Measurements from ENCODE around the gene PDE4B. TPM values are rescaled to one million over a fixed set of nuclear protein-coding genes. Genes with fewer than 3 reads are reported as not detected.

The PDE4B gene
- total RNA-seq, 4 donors from 2014 or later: 3.7 to 16.6 (median 5.1) TPM

DNA sequence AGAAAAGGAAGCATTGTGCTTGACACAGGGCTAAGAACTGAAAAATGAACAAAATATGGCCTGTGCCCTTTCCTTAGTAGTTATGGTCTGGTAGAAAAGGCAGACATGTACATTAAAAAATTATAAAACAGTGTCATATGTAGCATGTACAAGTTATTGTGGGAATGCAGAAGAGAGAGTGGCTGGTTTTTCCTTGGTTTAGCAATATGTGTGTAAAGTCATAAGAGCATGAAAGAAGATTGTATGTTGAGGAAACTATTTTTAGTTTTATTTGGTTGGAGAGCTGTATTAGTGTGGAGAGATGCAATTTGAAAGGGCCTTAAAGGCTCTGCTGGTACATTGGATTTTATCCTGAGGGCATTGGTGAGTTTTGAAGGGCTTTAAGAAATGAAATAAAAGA, 145.8 kb downstream of the PDE4B start:
- H3K36me3 ChIP-seq: no peaks in the 10 kb centered on the region
- no peaks in the 10 kb centered on the region for H3K27me3 ChIP-seq
- H3K4me3 ChIP-seq: no peak overlapping the region
- H3K27ac ChIP-seq (replicated peaks in 1 of 4): no peak overlapping the region
- H3K9me3 ChIP-seq: no peaks in the 10 kb centered on the region
- TF ChIP-seq POLR2AphosphoS5 (IDR thresholded peaks at IDR 0.05): no peak
- TF ChIP-seq, protein P1, sequence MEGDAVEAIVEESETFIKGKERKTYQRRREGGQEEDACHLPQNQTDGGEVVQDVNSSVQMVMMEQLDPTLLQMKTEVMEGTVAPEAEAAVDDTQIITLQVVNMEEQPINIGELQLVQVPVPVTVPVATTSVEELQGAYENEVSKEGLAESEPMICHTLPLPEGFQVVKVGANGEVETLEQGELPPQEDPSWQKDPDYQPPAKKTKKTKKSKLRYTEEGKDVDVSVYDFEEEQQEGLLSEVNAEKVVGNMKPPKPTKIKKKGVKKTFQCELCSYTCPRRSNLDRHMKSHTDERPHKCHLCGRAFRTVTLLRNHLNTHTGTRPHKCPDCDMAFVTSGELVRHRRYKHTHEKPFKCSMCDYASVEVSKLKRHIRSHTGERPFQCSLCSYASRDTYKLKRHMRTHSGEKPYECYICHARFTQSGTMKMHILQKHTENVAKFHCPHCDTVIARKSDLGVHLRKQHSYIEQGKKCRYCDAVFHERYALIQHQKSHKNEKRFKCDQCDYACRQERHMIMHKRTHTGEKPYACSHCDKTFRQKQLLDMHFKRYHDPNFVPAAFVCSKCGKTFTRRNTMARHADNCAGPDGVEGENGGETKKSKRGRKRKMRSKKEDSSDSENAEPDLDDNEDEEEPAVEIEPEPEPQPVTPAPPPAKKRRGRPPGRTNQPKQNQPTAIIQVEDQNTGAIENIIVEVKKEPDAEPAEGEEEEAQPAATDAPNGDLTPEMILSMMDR (IDR thresholded peaks at IDR 0.05): no peak
- no peak for TF ChIP-seq EP300 (IDR thresholded peaks at IDR 0.05)
- no peak for TF ChIP-seq POLR2A (IDR thresholded peaks at IDR 0.05; ENCODE audit: low read depth)
- H3K4me1 ChIP-seq: no peaks in the 10 kb centered on the region
- no peak for DNase-seq (ENCODE audit: extremely low spot score)
- intact Hi-C loops (cut with DNase I): no loop called here

DNA sequence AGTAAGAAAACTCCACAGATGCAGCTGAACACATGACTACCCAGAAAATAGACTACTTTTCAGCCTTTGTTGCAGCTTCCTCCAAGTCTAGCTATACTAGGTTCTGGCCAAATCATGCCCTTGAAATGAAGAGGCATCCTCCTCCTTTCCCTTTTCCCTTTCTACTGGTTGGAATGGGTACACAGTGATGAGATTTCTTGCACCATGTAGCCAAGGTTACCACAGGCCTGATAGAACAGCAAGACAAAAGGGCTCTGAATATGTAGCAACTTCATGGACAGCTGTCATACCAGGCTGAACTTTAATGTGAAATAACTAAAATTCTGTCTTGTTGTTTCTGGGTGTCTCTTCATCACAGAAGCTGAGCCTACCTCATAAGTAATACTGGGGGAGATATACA, 146.5 kb downstream of the PDE4B start:
- H3K9me3 ChIP-seq: no peaks in the 10 kb centered on the region
- H3K27ac ChIP-seq (replicated peaks in 1 of 4): no peak overlapping the region
- no peaks in the 10 kb centered on the region for H3K27me3 ChIP-seq
- H3K4me1 ChIP-seq: no peaks in the 10 kb centered on the region
- no peak for DNase-seq (ENCODE audit: extremely low spot score)
- intact Hi-C loops (cut with DNase I): no loop called here
- no peak overlapping the region for H3K4me3 ChIP-seq
- H3K36me3 ChIP-seq: no peaks in the 10 kb centered on the region
- no peak for TF ChIP-seq POLR2A (IDR thresholded peaks at IDR 0.05; ENCODE audit: low read depth)
- no peak for TF ChIP-seq POLR2AphosphoS5 (IDR thresholded peaks at IDR 0.05)
- TF ChIP-seq, protein P1 (IDR thresholded peaks at IDR 0.05): no peak
- TF ChIP-seq EP300 (IDR thresholded peaks at IDR 0.05): no peak

DNA sequence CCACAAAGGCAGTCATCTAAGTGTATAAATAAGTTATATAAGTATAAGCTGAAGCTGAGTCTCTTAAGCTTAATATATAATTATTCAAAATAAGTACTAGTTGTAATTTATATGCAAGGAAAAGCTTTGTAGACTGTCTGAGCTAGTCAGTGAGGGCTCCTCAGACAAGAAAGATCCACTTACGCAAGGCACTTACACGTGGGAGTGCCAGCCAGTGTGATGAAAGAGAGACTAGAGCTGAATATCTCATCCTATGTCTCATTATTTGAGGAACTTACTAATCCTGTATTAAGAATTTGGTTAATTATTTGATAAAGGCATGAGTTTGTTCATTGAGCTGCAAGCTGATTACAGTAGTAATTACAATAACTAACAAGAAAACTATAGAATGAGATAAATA, 146.9 kb downstream of the PDE4B start:
- no peak for DNase-seq (ENCODE audit: extremely low spot score)
- Histone ChIP-seq H3K9me3 (no peaks in the 10 kb centered on the region), H3K27me3 (no peaks in the 10 kb centered on the region), H3K4me1 (no peaks in the 10 kb centered on the region), H3K36me3 (no peaks in the 10 kb centered on the region), H3K4me3 (no peak overlapping the region), H3K27ac (replicated peaks in 1 of 4) (no peak overlapping the region)
- no peak for TF ChIP-seq EP300 (IDR thresholded peaks at IDR 0.05)
- TF ChIP-seq POLR2AphosphoS5 (IDR thresholded peaks at IDR 0.05): no peak
- TF ChIP-seq, protein P1 (IDR thresholded peaks at IDR 0.05): no peak
- TF ChIP-seq POLR2A (IDR thresholded peaks at IDR 0.05; ENCODE audit: low read depth): no peak
- 52% methylated on average over 2 of the region's 2 CpGs for WGBS
- intact Hi-C loops (cut with DNase I): no loop called here

DNA sequence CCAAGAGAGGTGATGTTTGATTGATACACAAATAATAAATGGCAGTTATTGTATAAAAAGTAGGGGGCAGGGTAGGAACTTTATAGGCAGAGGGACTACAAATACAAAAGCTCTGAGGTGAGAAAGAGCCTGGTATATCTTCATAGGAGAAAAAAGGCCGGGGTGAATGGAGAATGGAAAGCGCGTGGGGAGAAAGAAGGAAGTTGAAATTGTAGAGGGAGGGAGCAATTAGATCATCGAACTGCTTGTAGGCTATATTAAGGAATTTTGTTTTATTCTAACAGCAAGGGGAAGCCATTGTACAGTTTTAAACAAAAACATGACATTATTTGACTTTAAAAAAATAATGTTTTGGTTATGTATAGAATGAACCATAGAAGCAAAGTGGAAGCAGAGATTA, 147.4 kb downstream of the PDE4B start:
- H3K36me3 ChIP-seq: no peaks in the 10 kb centered on the region
- no peak overlapping the region for H3K4me3 ChIP-seq
- no peaks in the 10 kb centered on the region for H3K4me1 ChIP-seq
- no peaks in the 10 kb centered on the region for H3K27me3 ChIP-seq
- TF ChIP-seq POLR2AphosphoS5 (IDR thresholded peaks at IDR 0.05) (no peak), EP300 (IDR thresholded peaks at IDR 0.05) (no peak), POLR2A (IDR thresholded peaks at IDR 0.05; ENCODE audit: low read depth) (no peak)
- TF ChIP-seq, protein P1 (IDR thresholded peaks at IDR 0.05): no peak
- intact Hi-C loops (cut with DNase I): no loop called here
- H3K27ac ChIP-seq (replicated peaks in 1 of 4): no peak overlapping the region
- WGBS: 73% methylated on average over 4 of the region's 4 CpGs
- DNase-seq (ENCODE audit: extremely low spot score): no peak
- no peaks in the 10 kb centered on the region for H3K9me3 ChIP-seq

DNA sequence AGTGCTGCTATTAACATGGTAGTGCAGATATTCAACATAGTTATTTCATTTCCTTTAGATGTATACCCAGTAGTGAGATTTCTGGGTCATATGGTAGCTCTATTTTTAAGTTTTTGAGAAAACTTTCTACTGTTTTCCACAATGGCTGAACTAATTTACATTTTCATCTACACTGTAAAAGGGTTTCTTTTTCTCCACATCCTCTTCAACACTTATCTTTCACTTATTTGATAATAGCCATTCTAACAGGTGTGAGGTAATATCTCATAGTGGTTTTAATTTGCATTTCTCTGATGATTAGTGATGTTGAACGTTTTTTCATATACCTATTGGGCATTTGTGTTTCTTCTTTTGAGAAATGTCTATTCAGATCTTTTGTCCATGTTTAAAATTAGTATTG, 149.8 kb downstream of the PDE4B start:
- DNase-seq (ENCODE audit: extremely low spot score): no peak
- H3K9me3 ChIP-seq: no peaks in the 10 kb centered on the region
- TF ChIP-seq, protein P1 (IDR thresholded peaks at IDR 0.05): no peak
- no peak for TF ChIP-seq POLR2AphosphoS5 (IDR thresholded peaks at IDR 0.05)
- no peak for TF ChIP-seq POLR2A (IDR thresholded peaks at IDR 0.05; ENCODE audit: low read depth)
- no peak for TF ChIP-seq EP300 (IDR thresholded peaks at IDR 0.05)
- no peaks in the 10 kb centered on the region for H3K4me1 ChIP-seq
- intact Hi-C loops (cut with DNase I): no loop called here
- no peaks in the 10 kb centered on the region for H3K36me3 ChIP-seq
- H3K27me3 ChIP-seq: no peaks in the 10 kb centered on the region
- H3K4me3 ChIP-seq: no peak overlapping the region
- WGBS: 32% methylated on average over 1 of the region's 1 CpG
- H3K27ac ChIP-seq (replicated peaks in 1 of 4): no peak overlapping the region

Data from esophagus muscularis mucosa (tissue), 4 donors.